HG03064 (cell line): ENCODE results near the gene KIF21B.
"Not testable (repeated sequence)": the region's sequence is repeated elsewhere in the genome, so short reads cannot be mapped to it uniquely, and the experiment has no call there.

Experiments
- ATAC-seq: cut with Tn5 transposase; IDR thresholded peaks from one replicate; pipeline ENCODE4 v1.9.1; 2021; ENCODE audit warnings: low read depth; ENCODE audit not compliant: unreplicated experiment

The KIF21B gene

DNA sequence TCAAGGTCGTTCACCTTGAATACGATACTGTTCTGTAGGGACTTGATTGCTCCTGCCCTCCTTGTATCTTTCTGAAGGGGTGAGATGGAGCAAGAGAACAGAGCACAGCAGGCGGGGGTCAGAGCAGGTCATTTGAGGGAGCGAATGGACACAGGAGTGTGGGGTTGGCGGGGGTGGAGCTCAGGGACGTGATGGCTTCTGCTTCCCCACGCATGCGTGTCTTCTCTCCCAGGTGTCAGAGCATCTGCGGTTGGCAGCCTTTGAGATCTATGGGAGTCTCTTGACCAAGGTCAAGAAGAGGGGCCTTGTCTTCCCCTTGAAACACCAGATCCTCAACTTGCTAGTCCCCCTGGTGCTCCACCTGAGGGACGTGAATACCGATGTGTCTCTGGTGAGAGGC lies 64.9 kb downstream of the KIF21B start:
- no peak for ATAC-seq

DNA sequence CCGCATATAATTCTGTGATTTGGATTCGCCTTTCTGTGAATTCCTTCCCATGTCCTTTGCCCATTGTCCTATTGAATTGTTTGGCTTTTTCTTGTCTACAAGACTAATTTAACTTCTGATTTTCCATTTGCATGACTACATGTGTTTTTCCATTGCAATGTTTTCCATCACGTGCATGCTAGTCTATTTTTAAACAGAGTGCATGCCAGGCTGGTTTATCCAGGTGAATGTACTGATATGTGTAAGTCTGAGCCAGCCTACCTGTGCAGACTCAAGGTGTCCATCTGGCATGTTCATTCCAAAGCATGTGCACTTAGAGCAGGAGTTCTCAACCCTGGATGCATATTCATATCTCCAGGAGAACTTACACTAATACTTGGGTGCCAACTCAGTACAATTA lies 69.1 kb downstream of the KIF21B start:
- no peak for ATAC-seq

DNA sequence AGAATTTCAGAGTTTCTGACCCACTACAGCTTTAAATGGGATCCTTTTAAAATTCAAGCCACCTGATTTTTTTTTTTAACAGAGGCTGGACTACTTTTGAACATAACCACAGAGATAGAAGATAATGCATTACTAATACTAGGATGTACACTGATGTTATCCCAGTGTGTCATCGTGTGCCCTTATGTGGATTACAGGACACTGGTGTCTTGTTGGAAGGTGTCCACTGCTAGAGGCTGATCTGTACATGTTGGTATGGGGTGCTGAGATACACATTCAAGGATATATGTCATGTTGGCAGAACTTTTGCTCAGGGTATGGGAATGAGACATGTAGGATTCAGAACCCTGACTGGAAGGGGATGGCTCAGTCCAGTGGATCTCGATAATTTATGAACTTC lies 72.5 kb downstream of the KIF21B start:
- no peak for ATAC-seq

DNA sequence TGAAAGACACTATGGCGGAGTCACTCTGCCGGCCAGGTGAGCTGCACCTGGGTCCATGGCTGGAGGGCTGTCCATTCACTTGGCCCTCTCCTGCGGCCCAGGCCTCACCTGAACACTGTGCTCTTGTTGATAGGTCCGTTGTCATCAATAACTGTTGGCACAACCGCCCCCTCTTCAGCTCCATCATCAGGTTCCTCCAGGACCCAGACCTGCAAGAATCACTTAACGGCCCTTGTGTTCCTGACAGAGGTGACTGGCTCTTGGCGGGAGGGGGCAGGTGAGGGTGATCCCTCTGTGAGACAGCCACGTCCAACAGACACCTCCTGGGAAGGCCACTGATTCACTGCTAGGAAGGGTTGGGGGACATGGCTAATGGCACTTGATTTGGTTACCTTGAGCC lies 73.9 kb downstream of the KIF21B start:
- ATAC-seq: no peak

DNA sequence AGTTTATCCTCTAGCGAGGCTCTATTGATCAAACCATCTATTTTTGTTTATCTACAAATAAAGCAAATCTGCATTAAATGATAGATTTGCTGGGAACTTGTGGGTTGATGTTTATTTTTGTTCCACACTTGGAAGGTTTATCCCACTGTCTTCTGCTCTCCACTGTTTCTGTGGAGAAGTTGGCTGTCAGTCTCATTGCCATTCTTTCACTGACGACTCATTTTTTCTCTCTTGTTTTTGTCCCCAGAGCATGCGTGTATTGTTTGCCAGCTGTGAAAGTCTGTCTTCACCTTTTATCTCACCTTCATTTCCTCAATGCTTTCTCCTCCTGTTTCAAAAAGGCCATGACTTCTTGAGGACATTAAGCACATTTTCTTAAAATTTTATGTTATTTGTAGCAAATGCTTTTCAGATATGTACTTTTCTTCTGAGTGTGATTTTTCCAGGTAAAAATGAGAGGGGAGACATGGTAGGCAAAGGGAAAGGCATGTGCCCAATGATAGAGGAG lies 76.4 kb downstream of the KIF21B start:
- no peak for ATAC-seq

DNA sequence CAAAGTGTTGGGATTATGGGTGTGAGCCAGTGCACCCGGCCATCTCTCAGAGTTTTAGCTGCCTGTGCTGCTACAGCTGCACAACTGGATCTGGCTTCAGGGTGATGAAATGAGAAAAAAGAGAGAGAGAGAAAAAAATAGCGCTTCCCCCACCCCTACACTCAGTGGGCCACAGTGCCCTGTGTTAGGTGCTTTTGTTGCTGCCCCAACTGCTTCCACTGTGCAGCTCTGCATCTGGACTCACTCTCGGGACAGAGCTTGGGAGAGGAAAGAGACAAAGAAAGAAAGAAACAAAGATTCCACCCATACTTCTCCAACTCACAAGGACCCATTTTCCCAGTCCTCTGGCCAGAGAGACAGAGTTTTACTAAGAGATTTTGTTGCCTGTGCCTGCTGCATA lies 78.4 kb downstream of the KIF21B start:
- ATAC-seq: no peak

DNA sequence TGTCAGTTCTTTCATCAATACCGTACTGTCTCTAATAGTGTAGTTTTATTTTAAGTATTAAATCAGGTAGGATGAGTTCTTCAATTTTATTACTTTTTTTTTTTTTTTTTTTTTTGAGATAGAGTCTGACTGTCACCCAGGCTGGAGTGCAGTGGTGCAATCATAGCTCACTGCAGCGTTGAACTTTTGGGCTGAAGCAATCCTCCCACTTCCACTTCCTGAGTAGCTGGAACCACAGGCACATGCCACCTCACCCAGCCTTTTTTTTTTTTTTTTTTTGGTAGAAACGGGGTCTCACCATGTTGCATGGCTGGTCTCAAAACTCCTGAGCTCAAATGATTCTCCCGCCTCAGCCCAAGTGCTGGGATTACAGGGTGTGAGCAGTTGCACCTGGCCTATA lies 84.6 kb downstream of the KIF21B start:
- no peak for ATAC-seq

DNA sequence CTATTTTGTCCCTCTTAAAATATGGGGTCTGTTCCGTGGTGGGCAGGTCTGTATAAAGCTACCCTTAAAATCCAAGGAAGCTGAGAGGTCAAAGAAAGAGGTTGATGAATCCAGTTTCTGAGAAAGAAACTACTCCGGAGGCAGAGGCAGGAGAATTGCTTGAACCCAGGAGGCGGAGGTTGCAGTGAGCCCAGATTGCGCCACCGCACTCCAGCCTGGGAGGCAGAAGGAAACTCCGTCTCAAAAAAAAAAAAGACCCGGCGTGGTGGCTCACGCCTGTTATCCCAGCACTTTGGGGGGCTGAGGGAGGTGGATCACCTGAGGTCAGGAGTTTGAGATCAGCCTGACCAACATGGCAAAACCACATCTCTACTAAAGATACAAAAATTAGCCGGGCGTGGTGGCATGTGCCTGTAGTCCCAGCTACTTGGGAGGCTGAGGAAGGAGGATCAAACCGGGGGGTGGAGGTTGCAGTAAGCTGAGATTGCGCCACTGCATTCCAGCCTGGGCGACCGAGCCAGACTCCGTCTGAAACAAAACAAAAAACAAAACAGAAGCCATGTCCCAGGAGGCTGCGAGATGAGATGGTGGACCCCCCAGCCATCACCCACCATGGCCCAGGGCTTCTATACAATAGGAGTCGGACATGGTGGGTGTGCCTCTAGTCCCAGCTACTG lies 88.1 kb downstream of the KIF21B start:
- not testable (repeated sequence) for ATAC-seq

DNA sequence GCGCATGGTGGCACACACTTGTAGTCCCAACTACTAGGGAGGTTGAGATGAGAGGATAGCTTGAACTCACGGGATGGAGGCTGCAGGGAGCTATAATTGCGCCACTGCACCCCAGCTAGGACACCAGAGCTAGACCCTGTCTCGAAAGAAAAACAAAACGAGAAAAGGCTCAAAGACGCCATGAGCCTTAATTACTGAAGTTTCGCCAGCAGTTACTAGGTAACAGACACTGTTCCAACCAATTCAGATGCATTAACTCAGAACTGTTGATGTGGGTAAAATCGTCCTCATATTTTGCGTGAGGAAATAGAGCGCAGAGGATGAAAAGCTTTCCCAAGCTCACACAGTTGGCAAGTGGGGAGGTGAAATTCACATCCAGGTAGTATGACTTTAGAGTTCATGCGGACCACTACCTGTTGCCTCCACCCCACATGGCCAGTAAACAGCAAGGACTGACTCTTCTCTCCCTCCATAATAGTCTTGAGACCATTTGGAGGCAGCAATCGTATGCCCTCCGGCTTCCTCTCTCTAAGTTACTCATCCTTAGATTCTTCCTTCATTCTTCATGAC lies 88.8 kb downstream of the KIF21B start:
- no peak for ATAC-seq

DNA sequence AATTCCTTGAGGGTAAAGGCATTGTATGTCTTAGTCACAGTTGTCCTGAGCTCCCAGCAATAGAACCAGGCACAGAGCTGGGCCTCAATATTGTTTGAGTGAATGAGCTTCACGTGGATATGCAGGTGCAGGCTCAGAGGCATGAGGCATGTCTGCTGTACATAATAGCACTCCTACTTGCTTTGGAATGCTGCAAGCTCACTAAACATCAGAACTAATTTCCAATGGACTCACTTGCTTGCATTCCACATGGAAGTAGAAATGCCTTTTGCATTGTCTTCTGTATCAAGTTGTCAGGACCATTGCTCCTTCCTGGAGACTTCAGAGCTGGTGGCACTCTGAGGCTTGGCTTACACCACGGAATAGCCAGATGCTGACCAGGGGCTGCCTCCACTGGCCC lies 91.7 kb downstream of the KIF21B start:
- ATAC-seq: no peak

DNA sequence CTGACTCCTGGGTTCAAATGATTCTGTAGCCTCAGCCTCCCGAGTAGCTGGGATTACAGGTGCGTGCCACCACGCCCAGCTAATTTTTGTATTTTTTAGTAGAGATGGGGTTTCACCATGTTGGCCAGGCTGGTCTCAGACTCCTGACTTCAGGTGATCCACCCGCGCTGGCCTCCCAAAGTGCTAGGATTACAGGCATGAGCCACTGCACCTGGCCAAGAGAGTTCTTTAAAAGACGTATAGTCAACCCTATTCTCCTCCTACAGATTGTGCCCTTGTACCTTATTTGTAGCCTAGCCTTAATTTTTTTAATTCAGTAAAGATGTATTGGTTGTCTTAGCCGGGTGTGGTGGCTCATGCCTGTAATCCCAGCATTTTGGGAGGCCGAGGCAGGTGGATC lies 93.2 kb downstream of the KIF21B start:
- ATAC-seq: not testable (repeated sequence)

DNA sequence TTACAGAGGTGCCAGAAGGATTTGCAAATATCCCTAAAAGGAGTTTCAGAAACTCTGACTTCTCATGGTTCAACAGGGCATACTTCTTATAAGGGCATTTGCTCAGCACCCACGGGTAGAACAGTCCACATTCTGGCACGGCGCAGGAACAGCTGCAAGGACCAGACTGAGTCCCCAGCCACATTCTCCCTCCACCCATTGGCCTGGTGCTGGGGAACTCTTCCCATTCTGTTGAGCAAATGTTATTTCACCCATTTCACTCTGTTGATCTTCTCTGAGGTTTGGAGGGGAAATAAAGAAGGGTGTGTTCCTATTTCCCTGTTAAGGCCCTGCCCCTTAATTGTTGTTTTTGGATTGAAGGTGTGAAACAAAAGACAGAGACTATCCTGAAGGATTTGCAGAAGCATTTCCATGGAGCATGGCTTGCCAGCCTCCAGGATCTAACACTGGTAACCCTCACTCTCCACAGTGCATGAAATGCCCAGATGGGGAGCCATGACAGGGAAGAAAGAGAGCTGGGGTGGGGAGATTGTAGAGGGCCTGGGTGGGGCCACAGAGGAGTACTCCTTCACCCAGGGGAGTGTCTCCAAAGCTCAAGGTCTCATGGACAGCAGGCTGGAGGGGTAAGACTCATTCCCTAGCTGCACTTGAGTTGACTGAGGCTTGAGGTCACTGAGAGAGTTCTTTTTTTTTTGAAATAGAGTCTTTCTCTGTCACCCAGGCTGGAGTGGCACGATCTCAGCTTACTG lies 93.8 kb downstream of the KIF21B start:
- ATAC-seq: no peak

DNA sequence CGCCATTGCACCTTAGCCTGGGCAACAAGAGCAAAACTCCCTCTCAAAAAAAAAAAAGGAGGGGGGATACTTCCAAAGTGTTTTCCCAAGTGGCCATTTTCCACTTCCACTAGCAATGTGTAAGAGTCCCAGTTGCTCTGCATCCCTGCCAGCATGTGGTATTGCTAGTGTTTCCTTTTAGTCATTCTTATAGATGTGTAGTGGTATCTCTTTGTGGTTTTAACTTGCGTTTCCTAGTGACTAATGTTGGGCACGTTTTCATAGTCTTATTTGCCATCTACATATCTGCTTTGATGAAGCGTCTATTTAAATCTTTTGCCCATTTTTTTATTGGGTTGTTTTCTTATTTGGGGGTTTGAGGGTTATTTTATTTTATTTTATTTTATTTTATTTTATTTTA lies 97.7 kb downstream of the KIF21B start:
- ATAC-seq: no peak

DNA sequence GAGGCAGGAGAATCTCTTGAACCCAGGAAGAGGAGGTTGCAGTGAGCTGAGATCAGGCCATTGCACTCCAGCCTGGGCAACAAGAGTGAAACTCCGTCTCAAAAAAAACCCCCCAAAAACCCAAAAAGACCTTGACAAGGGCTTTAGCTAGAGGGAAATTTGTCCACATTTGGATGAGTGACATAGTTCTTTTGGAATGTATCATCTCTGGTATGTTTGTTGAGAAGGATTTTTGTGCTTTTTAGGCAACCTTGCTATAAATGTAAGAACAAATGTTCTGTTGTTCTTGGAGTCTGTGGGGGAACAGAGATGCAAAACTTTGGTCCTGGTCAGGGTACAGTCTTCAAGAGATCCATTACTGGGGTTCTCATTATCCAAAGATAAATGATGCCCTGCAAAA lies 99.9 kb downstream of the KIF21B start:
- no peak for ATAC-seq

DNA sequence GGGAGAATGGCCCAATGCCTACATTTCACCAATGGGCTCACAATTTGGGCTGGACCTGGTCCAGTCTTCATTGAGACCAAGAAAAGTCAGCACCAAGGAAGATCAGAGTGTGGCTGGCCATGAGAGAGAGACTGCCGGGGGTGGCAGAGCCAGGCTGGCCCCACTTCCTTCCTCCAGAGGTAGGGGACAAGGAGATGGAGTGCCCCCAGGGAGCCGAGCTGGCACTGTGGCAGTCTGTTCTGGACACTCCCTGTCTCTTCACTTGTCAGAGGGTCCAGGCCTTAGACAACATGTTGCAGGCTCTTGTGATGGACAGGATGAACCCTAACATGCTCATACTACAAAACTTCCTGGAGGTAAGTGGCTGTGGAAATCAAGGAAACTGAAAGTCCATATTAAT lies 101.1 kb downstream of the KIF21B start:
- ATAC-seq: no peak

DNA sequence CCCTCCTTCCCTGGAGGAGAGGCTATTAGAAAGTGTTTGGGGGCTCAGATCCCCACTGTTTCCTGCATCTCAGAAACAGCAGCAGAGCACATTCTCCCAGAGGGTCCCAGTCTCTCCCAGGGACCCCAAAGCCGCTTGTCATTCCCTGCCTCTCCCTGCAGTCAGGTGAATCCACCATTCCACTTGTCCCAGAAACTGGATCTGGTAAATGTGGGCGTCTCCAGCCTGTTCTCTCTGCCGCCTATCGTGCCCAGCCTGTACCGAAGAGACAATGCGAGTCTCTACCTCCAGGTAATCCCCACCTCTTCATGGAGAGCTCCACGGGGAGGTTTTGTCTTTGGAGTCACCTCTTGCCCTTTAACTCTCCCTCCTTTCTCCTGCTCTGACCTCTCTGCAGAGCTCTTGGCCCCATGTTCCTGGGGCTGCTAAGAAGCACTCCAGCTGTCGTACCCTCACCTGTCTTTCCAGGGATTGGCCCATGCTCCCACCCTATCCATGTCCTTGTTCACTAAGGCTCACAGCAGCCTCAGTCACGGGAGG lies 101.9 kb downstream of the KIF21B start:
- ATAC-seq: no peak
